HG02759 (cell line): ENCODE measurements around the gene ANKRD37.
A peak's percentile ranks its signal among the peaks of the same experiment; 100 is the strongest.

Source experiments
- ATAC-seq: cut with Tn5 transposase; IDR thresholded peaks from one replicate; pipeline ENCODE4 v1.9.1; 2021; ENCODE audit warnings: mild to moderate bottlenecking, moderate library complexity; ENCODE audit not compliant: unreplicated experiment

The ANKRD37 gene

GRCh38 chr4:185379326-185380295 is 17.0 kb upstream of the ANKRD37 start:
- no peak for ATAC-seq

GRCh38 chr4:185380320-185380719 is 16.3 kb upstream of the ANKRD37 start:
- no peak for ATAC-seq

- no peak for ATAC-seq
These were observed 15.1 kb upstream of the ANKRD37 start for GRCh38 chr4:185381288-185382196.

- ATAC-seq, result no peak
These were observed 13.9 kb upstream of the ANKRD37 start for GRCh38 chr4:185382754-185383153.

GRCh38 chr4:185383451-185383850 is 13.2 kb upstream of the ANKRD37 start:
- ATAC-seq, result no peak

- no peak for ATAC-seq
These were observed 12.6 kb upstream of the ANKRD37 start for GRCh38 chr4:185384061-185384460.

- no peak for ATAC-seq
These were observed 11.7 kb upstream of the ANKRD37 start for GRCh38 chr4:185384930-185385331.

- no peak for ATAC-seq
These were observed 8.7 kb upstream of the ANKRD37 start for GRCh38 chr4:185387957-185388356.

GRCh38 chr4:185390941-185391340 is 5.7 kb upstream of the ANKRD37 start:
- no peak for ATAC-seq

GRCh38 chr4:185392156-185392555 is 4.5 kb upstream of the ANKRD37 start:
- no peak for ATAC-seq

GRCh38 chr4:185394568-185395237 is 1.9 kb upstream of the ANKRD37 start:
- ATAC-seq, result no peak

GRCh38 chr4:185395238-185395955 is 1.2 kb upstream of the ANKRD37 start, which contains the start of gene LRP2BP:
Gene LRP2BP (minus strand): TSS chr4:185395924. CDS start chr4:185378186, 17,738 bp downstream.
- no peak for ATAC-seq

GRCh38 chr4:185395956-185396723 is 501 bp upstream of the ANKRD37 start:
- peak; percentile 87 for ATAC-seq

GRCh38 chr4:185398618-185399017 is 2.0 kb downstream of the ANKRD37 start:
- no peak for ATAC-seq

- no peak for ATAC-seq
These were observed 2.8 kb downstream of the ANKRD37 start for GRCh38 chr4:185399466-185399865.

- no peak for ATAC-seq
These were observed 7.4 kb downstream of the ANKRD37 start for GRCh38 chr4:185404031-185404430.

GRCh38 chr4:185405296-185405999 is 8.8 kb downstream of the ANKRD37 start:
- ATAC-seq, result peak; percentile 72

GRCh38 chr4:185408432-185408831 is 11.8 kb downstream of the ANKRD37 start:
- no peak for ATAC-seq

GRCh38 chr4:185411849-185412248 is 15.2 kb downstream of the ANKRD37 start:
- no peak for ATAC-seq
